ENCODE measurements around the gene SH2D6. TPM values are rescaled to one million over a fixed set of nuclear protein-coding genes. Genes with fewer than 3 reads are reported as not detected.
A peak's percentile ranks its signal among the peaks of the same experiment; 100 is the strongest.
"Not testable (repeated sequence)": the region's sequence is repeated elsewhere in the genome, so short reads cannot be mapped to it uniquely, and the experiment has no call there.

The SH2D6 gene
- total RNA-seq, 1 experiment from 2014 or later, result not detected

DNA sequence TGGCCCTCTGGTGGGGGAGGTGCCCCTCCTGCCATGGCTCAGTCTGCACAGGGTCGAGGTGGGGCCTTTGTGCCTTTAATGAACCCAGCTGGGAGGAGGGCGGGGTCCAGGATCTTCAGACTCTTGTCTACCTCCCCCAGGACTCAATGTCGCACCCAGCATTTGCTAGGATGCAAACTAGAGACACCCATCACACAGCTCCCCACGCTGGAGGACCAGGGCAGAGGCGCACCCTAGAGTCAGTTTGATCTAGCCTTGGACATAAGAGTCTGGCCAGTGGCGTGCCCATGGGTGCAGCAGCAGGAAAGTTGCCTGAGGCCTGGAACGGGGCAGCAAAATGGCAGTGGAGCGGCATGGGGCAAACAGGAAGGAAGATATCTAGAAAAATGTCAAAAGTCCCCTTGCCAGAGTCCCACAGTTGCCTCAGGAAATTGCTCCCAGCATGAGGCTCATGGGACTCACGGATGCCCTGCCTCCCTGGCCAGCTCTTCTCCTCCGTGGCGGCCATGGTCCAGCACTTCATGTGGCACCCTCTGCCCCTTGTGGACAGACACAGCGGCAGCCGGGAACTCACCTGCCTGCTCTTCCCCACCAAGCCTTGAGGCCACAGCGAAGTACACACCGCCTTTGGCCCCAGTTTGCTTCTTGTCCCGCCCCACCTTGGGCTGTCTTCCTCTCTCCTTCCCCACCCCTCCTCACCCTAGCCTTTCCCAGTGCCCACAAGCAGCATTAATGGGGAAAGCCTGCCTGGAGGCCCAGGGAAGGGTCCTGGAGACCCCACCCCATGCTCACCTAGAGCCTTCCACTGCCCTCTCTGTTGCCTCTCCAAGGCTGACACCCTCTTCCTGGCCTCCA lies 17.7 kb downstream of the SH2D6 start:
- in situ Hi-C loops (cut with HindIII; ENCODE audit: low sequenced_read_pairs), result no loop called here
- DNase-seq (ENCODE audit: low spot score), result peak; percentile 26

DNA sequence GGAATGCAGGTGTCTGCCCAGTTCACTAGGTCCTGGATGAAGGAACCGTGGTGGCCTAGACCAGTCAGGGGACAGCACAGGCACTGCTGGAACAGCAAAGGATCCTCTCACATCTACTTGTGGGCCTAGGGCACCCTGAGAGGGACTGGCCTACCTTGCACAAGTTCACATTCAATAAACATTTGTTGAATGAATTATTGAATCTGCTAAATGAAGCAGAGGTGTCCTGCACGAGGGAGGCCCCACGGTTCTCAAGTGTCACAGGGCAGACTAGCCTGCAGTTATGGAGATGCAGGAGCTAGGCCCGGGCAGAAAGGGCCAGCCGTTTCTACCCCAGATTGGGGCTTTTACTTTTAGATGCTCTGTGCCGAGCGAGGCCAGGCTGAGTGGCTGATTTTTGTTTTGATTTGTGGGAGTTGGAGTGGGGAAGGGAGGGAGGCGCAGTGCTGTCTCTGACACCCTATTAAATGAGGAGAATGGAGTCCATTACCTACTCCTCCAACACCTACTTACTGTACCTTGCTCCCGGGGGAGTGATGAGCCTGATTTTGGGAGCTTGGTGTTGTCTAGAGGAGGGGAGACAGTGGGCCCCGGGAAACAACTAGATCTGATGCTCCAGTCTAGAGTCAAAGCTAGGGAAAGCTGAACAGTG lies 18.4 kb downstream of the SH2D6 start:
- in situ Hi-C loops (cut with HindIII; ENCODE audit: low sequenced_read_pairs), result no loop called here
- peak; percentile 38 for DNase-seq (ENCODE audit: low spot score)

DNA sequence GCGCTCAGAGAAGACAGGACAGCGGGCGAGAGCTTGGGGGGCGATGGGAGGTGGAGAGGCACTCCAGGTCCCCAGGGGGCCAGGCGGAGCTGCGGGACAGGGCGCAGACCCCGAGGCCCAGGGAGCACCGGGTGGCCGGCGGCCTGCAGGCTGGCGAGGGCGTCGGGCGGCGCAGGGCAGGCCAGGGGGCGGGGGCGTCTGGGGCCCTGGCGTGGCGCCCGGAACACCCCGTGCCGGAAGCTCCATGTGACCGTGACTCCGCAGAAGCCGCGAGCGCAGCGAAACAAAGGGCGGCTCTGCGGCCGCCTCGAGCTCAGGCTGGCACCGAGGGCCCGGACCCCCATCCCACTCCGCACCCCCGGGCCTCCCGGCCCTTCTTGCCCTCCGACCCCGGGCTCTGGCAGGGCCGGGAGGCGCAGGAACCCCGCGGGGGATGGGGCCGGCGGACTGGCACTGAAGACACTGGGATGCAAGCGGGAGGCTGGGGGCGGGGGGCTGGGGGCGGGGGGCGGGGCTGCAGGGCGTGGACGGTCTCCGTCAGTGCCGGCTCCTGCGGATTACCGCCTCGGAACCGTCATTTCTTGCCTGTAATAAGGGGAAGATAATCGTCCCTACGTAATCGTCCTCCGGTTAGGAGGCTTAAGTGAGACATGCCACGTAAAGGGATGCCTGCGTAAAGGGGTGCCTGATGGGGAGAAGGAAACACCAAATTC lies 19.1 kb downstream of the SH2D6 start:
- DNase-seq (ENCODE audit: low spot score), result peak; percentile 50
- in situ Hi-C loops (cut with HindIII; ENCODE audit: low sequenced_read_pairs), result no loop called here

DNA sequence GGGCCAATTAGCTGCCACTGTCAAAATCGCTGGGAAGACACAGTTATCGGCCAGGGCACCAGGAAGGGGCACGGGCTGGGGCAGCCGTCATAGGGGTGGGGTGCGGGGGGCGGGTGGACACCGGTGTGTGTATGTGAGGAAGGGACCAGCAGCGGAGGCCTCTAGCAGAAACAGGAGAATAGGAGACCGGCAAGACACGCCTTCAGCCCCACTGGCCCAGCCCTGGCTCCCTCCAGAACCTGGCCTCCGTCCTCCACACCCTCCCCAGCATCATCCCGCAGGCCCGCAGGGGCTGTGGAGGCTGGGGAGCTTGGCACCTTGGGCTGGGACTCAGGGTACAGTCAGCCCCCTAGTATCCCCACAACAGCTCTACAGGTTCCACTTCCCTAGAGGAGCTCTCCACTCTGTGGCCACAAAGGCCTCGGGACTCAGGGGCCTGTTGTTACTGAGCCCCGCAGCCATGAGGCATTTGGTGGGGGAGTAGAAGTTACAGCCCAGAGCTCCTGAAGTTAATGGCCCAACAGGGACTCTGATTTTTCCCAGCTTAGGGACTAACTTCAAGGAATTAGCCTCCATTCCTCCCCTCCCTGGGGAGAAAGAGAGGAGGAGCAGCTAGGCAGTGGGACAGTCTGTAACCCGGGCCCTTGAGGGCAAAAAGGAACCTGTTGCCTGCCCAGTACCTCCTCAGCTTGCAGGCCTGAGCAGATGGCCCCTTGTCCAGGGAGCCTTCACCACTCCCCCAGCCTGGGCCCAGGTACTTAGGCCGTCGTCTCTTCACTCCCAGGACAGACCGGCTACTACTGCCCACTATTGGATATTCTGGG lies 19.9 kb downstream of the SH2D6 start:
- in situ Hi-C loops (cut with HindIII; ENCODE audit: low sequenced_read_pairs), result no loop called here
- peak; percentile 60 for DNase-seq (ENCODE audit: low spot score)

DNA sequence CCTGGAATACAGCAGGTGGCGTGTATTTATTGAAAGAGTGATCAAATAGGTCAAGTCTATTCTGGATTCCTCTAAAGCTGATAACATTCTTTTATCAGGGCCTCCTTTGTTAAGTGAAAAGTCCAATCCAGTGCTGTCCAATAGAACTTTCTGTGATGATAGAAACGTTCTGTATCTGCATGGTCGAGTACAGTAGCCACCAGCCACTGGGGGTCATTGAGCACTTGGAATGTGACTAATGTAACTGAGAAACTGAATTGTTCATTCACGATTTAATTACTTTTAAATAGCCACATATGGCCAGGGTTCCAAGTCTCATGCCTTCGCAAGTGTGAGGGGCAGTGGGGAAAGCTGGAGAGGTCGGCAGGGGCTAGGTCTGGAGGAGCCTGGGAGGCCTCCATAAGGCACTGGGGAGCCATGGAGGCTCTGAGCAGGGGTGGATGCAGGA lies 20.5 kb downstream of the SH2D6 start:
- in situ Hi-C loops (cut with HindIII; ENCODE audit: low sequenced_read_pairs), result no loop called here
- no peak for DNase-seq (ENCODE audit: low spot score)

DNA sequence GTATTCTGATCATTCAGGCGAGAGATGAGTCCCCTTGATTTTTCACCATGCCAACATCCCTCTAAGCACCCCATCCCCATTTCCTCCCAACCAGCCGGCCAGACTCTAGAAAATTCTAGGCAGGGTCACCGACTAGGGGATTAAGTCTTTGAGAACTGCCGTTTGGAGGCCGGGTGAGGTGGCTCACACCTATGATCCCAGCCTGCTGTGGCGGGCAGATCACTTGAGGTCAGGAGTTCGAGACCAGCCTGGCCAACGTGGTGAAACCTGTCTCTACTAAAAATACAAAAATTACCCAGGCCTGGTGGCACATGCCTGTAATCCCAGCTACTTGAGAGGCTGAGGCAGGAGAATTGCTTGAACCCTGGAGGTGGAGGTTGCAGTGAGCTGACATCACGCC lies 21.1 kb downstream of the SH2D6 start:
- DNase-seq (ENCODE audit: low spot score); in situ Hi-C loops (cut with HindIII; ENCODE audit: low sequenced_read_pairs): not testable (repeated sequence)

DNA sequence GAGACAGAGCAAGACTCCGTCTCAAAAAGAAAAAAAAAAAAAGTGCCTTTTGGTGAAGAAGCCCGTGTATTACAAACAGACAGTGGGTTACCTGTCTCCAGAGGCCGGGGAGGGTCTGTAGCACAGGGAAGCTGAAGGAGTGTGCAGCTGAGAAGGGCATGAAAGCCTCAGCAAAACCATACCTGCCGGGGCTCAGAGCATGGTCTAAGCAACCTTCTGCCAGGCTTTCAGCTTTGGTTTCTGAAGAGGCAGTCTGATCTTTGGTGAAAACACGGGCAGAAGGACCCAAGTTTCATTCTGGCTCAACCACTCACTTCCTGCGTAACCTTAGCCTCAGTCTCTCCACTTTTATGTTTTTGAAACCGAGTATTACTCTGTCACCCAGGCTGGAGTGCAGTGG lies 21.5 kb downstream of the SH2D6 start:
- in situ Hi-C loops (cut with HindIII; ENCODE audit: low sequenced_read_pairs), result no loop called here
- DNase-seq (ENCODE audit: low spot score), result no peak

DNA sequence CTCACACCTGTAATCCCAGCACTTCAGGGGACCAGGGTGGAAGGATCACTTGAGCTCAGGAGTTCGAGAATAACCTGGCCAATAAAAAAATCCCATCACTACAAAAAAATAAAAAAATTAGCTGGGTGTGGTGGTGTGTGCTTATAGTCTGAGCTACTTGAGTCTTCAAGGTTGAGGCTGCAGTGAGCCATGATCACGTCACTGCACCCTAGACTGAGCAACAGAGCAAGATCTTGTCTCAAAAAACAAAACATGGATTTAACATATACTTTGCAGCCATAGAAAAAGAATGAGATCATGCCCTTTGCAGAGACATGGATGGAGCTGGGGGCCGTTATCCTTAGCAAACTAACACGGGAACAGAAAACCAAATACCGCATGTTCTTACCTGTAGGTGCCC lies 22.2 kb downstream of the SH2D6 start:
- in situ Hi-C loops (cut with HindIII; ENCODE audit: low sequenced_read_pairs), result no loop called here
- DNase-seq (ENCODE audit: low spot score), result no peak

DNA sequence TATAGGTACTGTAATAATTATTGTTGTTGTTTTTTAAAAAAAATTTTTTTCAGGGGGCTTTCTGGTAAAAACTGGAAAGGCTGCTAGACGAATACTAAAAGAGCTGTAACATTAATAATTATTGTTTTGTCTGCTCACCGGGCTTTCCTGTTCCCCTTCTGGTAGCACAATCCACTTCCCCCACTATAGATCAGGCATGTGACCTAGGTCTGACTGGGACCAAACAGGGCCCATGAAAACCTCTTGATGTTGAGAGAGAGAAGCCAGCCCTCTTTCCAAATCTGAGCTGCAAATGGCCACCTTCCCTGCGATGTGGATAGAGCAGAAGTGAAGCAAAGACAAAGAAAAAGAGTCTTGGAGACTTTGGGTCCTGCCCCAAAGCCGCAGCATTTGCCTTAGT lies 23.4 kb downstream of the SH2D6 start:
- no peak for DNase-seq (ENCODE audit: low spot score)
- in situ Hi-C loops (cut with HindIII; ENCODE audit: low sequenced_read_pairs), result no loop called here

DNA sequence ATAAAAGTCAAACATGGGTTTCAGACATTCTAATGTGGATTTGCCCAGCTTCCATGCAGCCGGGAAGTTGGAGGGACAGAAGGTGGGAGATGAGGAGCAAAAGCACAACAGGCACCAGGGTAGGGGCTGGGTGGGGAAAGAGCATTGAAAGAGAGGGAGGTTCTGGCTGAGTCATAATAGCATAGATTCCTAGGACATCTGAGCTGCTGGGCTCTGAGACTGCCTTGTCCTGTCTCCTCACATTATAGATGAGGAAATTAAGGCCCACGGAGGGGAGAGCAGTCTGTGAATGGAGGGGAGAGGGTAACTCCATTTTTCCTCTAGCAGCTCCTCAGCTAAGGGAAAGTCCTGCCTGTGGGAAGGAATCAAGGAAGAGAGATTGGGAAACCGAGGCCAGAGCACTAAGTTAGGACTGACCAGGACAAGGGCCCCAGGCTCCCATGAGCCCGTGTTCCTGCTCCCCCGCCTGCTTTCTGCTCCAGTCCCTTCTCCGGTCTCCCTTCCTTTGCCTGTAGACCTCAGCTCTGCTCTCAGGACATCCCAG lies 26.2 kb downstream of the SH2D6 start:
- in situ Hi-C loops (cut with HindIII; ENCODE audit: low sequenced_read_pairs), result no loop called here
- no peak for DNase-seq (ENCODE audit: low spot score)

DNA sequence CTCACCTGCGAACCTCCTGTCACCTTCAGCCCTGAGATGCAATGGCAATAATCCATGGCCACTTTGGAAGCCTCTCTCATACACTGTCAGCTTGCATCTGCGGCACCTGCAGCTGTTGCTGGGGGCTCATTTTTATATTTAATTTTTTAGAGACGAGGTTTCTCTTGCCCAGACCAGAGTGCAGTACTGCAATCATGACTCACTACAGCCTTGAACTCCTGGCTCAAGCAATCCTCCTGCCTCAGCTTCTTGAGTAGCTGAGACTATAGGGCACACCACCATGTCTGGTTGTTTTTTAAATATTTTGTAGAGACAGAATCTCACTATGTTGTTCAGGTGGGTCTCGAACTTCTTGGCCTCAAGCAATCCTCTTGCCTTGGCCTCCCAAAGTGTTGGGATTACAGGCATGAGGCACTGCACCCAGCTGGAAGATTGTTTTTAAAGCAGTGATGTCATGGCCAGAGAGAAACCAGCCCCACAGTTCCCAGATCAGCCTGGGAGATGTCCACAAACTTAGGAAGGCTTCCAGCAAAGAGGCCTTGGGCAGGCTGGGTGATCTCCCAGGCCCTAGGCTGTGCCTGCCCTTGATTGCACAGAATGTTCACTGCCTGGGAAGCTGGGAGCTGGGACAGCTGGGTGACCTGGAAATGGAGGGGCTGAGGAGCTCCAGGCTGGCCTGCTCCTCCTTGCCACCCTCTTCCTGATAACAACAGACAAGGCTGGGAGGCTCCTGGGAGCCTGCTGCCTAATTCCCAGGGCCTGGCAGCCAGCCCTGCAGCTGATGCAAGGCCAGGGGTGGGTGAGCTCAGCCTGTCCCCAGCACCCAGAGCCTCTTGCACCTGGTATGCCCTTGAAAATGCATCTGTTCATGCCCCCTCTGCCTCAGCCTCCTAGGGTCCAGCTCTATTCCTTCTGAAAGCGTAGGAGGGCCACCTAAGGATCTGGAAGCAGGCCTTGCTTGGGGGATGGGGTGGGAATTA lies 27.1 kb downstream of the SH2D6 start:
- in situ Hi-C loops (cut with HindIII; ENCODE audit: low sequenced_read_pairs), result no loop called here
- no peak for DNase-seq (ENCODE audit: low spot score)

DNA sequence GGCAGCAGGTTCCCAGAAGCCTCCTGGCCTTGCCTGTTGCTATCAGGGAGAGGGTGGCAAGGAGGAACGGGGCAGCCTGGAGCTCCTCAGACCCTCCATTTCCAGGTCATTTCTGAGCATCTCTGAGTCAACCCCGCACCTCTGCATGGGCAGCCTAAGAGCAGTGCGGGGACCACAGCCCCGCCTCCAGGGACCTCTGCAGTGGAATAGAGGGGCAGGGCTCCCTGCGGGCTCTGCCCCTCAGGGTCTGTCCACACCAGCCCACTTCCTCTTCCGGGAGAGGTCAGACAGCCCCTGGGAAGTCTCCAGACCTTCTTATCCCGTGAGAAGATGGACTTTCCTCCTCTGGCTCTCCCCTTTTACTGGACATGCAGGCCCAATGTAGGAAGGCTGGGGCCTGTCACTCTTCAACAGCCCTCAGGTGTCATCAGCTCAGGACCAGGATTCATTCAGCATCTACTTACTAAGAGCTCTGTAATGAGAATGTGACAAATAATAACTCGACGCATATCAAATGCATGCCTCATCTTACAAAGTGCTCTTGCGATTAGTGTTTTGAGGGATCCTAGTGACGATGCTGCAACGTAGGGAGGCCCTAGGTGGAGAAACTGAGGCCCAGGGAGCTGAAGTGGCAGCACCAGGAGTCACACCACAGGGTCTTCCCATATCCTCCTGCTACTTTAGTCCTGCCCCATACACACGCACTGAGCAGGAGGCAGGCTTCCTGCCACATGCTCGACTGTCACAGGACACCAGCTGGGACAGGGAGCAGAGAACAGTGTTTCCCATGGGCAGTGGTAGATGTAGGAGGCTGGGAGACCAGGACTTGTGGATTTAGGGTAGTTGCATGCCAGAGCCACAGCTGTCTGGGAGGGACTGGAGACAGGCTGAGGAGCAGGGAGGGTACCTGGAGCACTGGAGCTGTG lies 28.0 kb downstream of the SH2D6 start:
- in situ Hi-C loops (cut with HindIII; ENCODE audit: low sequenced_read_pairs), result no loop called here
- DNase-seq (ENCODE audit: low spot score), result no peak

DNA sequence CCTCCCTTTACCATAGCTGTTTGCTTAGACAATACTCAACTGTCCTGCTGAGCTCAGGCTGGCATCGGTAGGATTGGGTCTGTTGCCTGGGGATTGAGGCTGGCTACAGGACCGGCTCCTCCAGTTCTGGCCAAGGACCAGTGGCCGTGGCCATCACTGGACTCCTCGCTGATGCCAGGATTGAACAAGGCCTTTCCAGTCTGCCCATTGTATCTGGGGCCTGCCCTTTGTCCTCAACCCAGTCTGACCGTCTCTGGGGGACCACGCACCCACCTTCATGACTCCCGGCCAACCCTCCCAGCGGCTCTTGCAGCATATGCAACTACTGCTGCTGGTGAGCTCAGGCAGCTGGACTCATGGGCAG lies 28.7 kb downstream of the SH2D6 start:
- in situ Hi-C loops (cut with HindIII; ENCODE audit: low sequenced_read_pairs), result no loop called here
- peak; percentile 34 for DNase-seq (ENCODE audit: low spot score)

DNA sequence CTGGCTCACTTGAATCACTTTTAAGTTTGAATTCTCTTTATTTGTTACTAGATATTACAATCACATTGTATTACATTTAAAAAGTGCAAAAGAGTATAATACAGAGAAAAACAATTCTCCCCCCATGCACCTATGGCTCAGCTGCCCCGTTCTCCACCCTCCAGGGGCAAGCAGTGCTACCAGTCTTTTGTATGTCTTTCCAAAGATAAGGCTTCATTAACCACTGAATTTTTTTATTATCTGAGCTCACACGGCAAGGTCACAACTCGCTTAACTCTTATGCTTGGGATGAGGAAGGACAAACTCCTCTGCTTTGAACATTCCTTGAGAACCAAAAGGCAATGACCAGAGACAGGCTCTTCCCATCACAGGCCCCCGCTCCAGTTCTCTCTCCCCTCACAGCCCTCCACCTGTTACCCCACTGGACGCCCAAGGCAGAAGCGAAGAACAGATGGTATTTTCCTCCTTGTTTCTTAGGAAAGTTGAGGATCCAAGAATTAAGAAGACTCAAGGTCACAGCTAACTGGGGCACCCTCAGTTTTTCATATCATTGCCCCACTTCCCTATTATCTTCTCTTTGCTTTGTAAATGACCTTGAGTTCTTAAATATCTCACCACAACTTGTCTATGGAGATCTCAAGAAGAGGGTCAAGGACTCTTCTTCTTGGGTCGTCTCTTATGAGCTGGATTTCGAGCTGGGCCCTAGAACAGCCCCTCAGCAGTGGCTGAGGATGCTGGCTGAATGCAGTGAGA lies 30.1 kb downstream of the SH2D6 start:
- no peak for DNase-seq (ENCODE audit: low spot score)
- in situ Hi-C loops (cut with HindIII; ENCODE audit: low sequenced_read_pairs), result no loop called here

DNA sequence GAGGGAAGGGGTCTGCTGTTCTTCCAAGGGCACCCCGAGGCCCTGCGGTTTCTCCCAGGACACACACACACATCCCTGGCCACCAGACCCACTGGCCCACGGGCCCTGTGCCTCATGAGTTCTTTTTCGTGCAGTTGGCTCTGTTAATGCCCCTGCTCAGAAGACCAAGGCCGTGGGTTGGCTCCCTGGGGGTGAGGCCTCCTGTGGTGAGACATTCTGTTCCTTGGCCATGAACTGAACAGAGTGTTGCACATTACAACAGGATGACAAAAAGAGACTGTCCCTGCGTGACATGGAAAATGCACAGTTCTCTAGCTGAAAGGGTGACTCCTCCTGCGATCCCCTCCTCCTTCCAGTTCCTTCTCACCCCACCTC lies 30.7 kb downstream of the SH2D6 start:
- peak; percentile 30 for DNase-seq (ENCODE audit: low spot score)
- in situ Hi-C loops (cut with HindIII; ENCODE audit: low sequenced_read_pairs), result no loop called here

DNA sequence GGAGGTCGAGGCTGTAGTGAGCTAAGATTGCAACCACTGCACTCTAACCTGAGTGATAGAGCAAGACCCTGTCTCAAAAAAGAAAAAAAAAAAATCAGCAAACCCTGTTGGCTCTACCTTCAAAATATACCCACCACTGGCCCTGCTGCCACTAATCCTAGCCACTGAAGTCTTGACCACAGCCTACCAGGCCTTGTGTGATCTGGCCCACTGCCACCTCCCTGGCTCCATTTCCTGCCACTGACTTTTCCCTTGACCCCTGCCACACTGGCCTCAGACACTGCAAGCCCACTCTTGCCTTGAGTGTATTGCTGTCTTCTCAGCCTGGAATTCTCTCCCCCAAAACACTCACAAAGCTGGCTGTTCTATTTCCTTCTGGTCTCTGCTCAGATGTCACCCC lies 33.7 kb downstream of the SH2D6 start:
- in situ Hi-C loops (cut with HindIII; ENCODE audit: low sequenced_read_pairs), result no loop called here

More for the DNA sequence above, 33.7 kb downstream of the SH2D6 start:
- no peak for DNase-seq (ENCODE audit: low spot score)

Measured in G401 (cell line).